SKM-1 (cell line): ENCODE measurements around the gene HPS5.
A peak's percentile ranks its signal among the peaks of the same experiment; 100 is the strongest.
"Not testable (repeated sequence)": the region's sequence is repeated elsewhere in the genome, so short reads cannot be mapped to it uniquely, and the experiment has no call there.

Experiments used
- DNase-seq: peaks from one replicate; lab custom pipeline; 2025; ENCODE audit not compliant: unreplicated experiment; lab: John Stamatoyannopoulos, UW

Gene HPS5, protein sequence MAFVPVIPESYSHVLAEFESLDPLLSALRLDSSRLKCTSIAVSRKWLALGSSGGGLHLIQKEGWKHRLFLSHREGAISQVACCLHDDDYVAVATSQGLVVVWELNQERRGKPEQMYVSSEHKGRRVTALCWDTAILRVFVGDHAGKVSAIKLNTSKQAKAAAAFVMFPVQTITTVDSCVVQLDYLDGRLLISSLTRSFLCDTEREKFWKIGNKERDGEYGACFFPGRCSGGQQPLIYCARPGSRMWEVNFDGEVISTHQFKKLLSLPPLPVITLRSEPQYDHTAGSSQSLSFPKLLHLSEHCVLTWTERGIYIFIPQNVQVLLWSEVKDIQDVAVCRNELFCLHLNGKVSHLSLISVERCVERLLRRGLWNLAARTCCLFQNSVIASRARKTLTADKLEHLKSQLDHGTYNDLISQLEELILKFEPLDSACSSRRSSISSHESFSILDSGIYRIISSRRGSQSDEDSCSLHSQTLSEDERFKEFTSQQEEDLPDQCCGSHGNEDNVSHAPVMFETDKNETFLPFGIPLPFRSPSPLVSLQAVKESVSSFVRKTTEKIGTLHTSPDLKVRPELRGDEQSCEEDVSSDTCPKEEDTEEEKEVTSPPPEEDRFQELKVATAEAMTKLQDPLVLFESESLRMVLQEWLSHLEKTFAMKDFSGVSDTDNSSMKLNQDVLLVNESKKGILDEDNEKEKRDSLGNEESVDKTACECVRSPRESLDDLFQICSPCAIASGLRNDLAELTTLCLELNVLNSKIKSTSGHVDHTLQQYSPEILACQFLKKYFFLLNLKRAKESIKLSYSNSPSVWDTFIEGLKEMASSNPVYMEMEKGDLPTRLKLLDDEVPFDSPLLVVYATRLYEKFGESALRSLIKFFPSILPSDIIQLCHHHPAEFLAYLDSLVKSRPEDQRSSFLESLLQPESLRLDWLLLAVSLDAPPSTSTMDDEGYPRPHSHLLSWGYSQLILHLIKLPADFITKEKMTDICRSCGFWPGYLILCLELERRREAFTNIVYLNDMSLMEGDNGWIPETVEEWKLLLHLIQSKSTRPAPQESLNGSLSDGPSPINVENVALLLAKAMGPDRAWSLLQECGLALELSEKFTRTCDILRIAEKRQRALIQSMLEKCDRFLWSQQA

GRCh38 chr11:18321969-18322711, at the start of gene HPS5, which contains the start of gene GTF2H1:
HPS5 (minus strand) TSS chr11:18322140; CDS start chr11:18317858, 4,282 bp downstream.
GTF2H1 (plus strand) TSS chr11:18322567; CDS start chr11:18333075, 10,508 bp downstream.
- peak; percentile 97 for DNase-seq

DNA sequence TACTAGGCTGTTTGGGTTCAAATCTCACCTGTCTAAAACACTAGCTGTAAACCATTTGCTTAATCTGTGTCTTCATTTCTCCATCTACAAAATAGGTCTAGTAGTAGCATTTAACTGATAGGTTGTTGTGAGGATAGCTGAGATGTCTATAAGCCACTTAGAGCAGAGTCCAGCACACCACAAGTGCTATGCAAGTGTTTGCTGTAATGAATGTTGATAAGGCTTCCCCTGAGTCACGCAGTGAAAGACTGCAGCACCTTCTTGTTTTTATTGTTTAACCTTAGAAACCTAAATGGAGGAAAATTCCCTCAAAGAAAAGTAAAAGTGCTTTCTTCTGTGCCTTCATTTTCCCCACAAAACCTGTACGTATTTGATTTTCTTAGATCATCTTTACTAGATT, 49.3 kb upstream of the HPS5 start:
- no peak for DNase-seq

- no peak for DNase-seq
These were observed 47.5 kb upstream of the HPS5 start for GRCh38 chr11:18369398-18369797.

DNA sequence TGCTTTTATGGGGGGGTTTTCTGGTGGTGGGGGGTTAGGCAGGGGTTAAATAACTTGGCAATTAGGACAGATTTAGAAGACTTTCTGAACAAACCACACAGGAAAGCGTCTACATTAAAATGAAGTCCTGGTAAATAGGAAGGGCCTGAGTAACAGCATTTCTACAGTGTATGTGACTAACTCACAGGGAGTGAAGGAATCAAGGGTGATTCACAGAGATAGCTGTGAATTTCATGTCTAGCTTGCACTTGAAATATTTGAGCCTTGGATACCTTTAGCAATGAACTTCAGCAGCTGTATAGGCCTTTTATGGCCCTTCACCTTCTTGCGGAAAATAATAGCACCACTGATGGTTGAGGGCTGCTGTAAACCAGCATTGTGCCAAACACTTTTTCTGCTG, 46.3 kb upstream of the HPS5 start:
- no peak for DNase-seq

- DNase-seq = no peak
These were observed 45.5 kb upstream of the HPS5 start for GRCh38 chr11:18367431-18367830.

DNA sequence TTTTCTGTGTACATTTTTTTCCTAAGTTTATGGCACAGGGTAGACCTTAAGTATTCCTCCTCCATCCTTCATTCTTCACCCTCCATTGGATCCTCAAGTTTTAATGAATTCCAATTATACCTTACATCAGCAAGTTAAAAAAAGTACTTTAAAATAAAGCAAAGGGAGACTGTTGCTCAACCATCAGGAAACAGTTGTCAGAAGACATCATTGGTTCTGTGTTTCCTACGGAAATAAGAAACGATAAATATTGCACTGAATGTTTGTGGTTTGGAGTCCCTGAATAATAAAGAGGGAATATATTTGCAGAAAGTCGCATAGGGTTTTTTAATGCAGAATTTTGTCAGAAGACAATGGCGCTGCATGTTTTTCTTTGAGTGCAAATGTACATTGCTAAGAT, 44.3 kb upstream of the HPS5 start:
- DNase-seq = no peak

DNA sequence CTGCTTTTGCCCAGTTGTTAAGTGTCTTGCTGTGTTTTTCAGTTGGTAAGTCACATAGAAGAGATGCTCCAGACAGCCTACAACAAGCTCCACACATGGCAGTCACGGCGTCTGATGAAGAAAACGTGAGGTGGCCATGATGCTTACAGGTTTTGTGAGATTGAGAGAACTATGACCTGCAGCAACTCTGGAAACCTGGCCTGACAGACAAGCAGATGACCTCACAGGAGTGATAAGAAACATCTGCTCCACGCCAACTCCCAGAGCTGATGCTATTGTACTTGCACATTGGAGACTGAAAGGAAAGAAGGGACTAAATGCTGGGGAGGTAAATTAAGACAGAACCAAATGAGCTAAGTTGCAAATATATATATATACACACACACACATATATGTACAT, 43.8 kb upstream of the HPS5 start:
- DNase-seq = no peak

DNA sequence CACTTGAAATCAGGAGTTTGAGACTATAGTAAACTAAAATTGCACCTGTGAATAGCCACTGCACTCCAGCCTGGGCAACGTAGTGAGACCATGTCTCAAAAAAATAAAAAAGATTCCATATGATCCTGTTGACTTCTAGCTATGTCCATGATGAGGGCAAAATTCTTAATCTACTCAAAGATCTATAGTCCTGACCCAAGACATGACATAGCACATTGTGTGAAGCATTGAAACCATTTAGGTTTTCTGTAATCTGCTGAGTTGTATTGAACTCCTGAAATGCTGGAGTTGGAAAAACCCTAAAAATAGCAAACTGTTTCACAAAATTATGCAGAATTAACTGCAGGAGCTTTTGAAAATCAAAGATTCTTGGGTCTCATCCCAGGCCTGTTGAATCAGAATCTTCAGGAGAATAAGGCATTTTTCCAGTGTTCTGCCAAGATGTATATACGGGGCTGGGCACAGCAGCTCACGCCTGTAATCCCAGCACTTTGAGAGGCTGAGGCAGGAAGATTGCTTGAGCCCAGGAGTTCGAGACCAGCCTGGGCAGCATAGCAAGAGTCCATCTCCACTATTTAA, 42.6 kb upstream of the HPS5 start:
- DNase-seq = no peak

GRCh38 chr11:18361154-18361553, 39.2 kb upstream of the HPS5 start:
- DNase-seq = no peak

- no peak for DNase-seq
These were observed 36.7 kb upstream of the HPS5 start for GRCh38 chr11:18358646-18359045.

- DNase-seq = no peak
These were observed 30.6 kb upstream of the HPS5 start for GRCh38 chr11:18352581-18352980.

DNA sequence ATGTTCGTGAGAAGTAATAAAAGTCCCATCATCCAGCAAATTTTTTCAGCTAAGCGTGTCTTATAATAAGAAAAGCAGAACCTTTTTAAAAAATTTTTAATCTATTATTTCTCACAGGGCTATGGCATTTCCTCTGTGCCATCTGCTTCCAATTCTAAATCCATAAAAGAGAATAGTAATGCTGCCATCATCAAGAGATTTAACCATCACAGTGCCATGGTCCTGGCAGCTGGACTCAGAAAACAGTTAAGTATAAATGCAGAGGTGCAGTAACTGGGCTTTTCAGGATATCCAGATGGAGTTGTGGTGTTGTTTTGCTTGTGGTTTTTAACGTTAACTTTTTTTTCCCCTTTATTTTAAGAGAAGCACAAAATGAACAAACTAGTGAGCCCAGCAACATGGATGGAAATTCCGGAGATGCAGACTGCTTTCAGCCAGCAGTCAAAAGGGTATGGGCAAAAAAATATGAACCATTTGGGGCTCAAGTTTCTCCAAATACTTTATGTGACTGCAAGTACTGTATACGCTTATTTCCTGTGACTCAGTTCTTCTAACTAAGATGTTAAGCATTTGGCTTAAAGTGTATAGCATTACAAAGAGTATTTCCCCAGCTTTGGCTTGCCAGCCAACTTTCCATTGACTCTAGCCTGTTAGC, 25.7 kb upstream of the HPS5 start:
- no peak for DNase-seq

DNA sequence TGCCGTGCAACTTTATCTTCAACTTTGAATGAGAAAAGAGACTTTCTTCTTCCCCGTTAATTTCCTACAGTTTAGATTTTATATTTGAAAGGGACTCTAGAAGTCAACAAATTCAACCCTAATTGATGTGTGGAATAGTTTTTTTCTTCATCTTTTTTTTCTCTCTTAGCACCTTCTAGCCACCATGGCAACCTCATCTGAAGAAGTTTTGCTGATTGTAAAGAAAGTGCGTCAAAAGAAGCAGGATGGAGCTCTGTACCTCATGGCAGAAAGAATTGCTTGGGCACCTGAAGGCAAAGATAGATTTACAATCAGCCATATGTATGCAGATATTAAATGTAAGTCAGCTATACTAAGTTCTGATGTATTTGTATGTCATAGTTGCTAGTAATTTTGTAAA, 11.0 kb upstream of the HPS5 start:
- DNase-seq = no peak

DNA sequence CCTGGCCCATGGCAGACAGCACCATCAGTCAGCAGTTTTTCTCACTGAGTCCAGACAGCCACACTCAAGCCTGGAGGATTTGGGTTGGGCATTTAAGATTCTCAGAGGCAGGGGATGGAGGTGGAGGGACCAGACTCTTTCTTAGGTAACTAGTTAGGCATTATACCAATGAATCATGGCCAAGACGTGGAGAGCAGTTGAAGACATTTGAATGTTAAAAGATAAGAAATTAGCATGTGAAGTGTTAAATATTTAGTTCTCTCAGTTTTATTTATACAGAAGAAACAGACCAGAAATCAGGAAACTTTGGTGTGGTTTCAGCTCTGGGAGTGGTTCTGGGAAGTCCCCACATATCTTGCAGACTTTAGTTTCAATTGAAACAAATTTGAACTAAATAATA, 10.4 kb upstream of the HPS5 start:
- no peak for DNase-seq

- DNase-seq = no peak
These were observed 9.0 kb upstream of the HPS5 start for GRCh38 chr11:18330921-18331320.

- DNase-seq = no peak
These were observed 7.4 kb upstream of the HPS5 start for GRCh38 chr11:18329196-18329870.

- DNase-seq = no peak
These were observed 2.4 kb upstream of the HPS5 start for GRCh38 chr11:18324381-18324780.

GRCh38 chr11:18323881-18324280, 1.9 kb upstream of the HPS5 start:
- not testable (repeated sequence) for DNase-seq

GRCh38 chr11:18322818-18323570, 1.1 kb upstream of the HPS5 start:
- DNase-seq = no peak
